ENCODE measurements around the gene BUD13.
"Not testable (repeated sequence)": the region's sequence is repeated elsewhere in the genome, so short reads cannot be mapped to it uniquely, and the experiment has no call there.

The BUD13 gene

DNA sequence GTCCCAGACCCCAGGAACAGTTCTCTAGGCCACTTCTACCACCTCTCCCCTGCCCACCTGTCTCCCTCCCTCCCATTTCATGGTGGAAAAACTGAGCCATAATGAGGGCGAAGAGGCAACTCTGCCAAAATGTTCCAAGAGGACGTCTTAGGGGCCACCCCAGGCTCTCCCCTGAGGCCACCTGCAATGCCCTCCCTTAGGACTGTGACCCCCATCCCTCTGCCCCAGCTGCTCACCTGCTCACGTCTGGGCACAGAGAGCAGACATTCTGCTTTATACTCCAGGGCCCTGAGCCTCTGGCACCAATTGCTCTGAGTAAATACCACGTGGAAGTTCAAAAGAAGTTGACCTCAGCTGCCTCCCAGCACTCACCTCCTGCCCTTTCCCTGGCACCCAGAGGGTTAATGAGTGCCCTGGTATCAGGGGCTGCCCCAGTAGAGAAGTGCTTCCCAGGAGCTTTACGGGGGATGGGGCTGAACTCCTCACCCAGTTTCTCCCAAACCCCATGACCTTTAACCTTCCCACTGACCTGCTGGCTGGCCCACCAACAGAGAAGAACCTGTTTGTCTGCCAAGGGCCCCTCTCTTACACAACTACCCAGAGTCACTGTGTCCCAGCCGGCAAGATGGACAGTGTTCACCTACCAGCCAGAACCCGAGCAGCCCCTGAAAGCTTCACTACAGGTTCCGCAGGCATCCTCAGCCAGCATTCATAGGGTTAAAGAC lies 19.5 kb upstream of the BUD13 start:
- no peak for DNase-seq (ENCODE audit: low read depth in 2 of 2)

DNA sequence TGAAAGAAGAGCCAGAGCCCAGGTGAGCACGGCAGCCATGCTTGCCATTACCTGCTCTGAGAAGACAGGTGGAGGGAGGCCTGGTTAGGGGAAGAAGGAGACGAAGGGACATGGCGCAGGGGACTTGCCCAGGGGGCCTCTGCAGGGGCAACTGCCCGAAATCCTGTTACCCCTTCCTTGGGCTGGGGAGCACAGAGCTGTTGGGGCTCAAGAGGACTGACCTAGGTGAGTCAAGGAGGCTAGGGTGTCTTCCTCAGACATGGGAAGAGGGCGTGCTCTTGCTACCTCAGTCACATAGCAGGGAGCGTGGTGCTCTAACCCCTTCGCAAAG lies 19.0 kb upstream of the BUD13 start, which contains the start of gene APOA5:
Gene APOA5 (minus strand): TSS at position 67 of the 331 bp plus-strand sequence. CDS start 19 bp downstream, at position 48.
- DNase-seq (ENCODE audit: low read depth in 2 of 2), result no peak

GRCh38 chr11:116791002-116791812 lies 18.4 kb upstream of the BUD13 start:
- DNase-seq (ENCODE audit: low read depth in 2 of 2), result peak; percentile 55 to 59

DNA sequence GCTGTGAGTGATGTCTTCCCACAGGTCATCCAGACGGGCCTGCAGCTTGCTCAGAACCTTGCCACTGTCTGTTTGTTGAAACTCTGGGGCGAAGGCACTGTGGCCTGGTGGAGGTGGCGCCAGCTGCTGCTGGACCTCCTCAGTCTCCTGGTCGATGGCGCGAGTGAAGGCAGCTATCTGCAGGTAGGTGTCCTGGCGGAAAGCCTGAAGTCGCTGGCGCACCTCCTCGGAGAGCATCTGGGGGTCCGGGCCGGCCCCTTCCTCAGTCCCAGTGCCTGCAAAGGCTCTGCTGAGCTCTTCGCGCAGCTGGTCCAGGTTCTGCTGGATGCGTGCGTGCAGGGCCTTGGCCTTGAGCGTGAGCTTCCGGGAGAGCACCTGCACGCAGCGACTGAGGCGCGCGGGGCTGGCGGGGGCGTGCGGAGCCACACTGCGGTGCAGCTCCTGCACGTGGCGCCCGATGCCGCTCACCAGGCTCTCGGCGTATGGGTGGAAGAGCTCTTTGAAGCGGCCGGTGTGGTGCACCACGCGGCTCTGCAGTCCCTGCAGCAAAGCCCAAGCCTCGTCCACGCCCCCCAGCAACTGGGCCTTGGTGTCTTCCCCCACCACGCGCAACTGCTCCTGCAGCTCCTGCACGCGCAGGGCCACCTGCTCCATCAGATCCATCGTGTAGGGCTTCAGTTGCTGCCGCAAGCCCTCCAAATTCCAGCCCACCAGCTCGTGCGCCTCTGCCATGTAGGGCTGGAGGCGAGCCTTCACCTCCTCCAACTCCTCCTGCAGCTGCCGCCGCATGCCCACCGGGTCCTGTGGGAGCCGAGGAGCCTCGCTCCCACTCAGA lies 17.6 kb upstream of the BUD13 start:
- no peak for DNase-seq (ENCODE audit: low read depth in 2 of 2)

DNA sequence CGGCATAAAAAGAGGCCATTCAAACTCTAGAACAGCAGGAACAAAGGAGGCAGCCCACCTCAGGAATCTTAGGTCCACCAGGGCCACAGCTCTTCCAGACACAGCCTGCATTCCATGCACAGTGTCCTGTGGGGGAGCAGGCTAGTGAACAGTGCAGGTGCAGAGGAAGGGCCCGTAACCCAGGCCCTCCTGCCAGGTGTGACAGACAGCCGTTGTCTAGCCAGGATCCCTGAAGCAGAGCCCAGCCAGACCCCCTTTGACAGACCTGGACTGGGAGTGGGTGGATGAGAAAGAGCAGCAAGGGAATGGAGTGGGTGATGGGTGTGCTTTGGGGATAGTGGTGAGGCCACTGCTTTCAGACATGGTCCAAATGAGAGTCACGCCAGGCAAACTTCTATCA lies 16.2 kb upstream of the BUD13 start:
- DNase-seq (ENCODE audit: low read depth in 2 of 2), result no peak

DNA sequence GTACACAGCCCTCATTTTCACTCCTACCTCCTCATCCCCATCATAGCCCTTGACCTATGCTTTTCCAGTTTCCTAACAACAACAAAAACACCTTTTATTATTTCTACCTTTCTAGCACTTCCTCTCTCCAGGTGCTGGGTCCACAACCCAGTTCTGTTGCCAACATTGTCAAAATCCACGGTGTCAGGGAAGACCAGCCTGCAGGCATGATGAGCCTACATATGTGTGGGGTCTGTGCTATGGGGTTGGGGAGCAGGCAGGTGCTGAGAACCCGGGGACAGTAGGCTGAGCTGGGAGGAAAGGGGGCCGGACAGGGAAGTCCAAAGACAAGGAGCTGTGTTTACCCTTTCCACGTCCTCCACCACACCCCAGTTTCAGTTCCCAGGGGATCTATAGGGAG lies 15.7 kb upstream of the BUD13 start:
- DNase-seq (ENCODE audit: low read depth in 2 of 2), result no peak

- peak; percentile 72 to 74 for DNase-seq (ENCODE audit: low read depth in 2 of 2)
These were observed 15.1 kb upstream of the BUD13 start, which contains the start of gene ZPR1 for GRCh38 chr11:116787786-116788486. TSS of gene ZPR1 (minus strand) at chr11:116788023. CDS start at chr11:116787990, 33 bp downstream.

DNA sequence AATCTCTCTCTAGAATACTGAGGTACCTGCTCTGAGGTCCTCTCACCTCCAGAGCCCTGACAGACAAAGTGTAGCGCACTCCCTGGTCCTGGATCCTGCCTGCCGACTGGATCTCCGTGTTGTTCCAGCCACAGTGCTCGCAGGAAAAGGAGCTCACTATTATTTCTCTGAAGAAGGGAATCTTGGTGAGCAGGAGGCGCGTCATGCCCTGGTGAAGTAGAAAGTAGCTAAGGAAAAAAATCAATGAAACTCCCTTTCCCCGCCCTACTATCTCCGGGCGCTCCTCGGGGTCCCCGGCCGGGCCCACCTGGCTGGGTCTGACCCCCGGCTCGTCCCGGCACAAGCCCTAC lies 14.6 kb upstream of the BUD13 start:
- no peak for DNase-seq (ENCODE audit: low read depth in 2 of 2)

GRCh38 chr11:116786966-116787365 lies 14.2 kb upstream of the BUD13 start:
- DNase-seq (ENCODE audit: low read depth in 2 of 2), result no peak

GRCh38 chr11:116786326-116786725 lies 13.5 kb upstream of the BUD13 start:
- no peak for DNase-seq (ENCODE audit: low read depth in 2 of 2)

DNA sequence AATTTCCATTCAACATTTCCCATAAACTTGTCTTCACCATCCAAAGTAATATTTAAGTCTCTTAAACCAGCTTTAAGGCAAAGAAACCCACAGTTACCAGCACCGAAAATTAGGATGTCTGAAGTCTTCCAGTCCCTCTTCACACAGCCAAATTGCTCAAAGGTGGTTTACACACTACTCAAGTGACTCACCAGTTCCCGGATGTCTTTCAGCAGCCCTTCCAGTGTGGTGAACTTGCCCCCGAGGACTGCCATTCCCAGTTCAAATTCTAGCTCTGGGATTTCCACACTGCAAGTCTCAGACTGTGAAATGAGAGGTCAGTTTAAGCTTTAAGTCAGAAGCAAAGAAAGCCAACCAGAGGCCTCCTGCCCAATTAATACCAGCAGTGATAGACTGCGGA lies 9.9 kb upstream of the BUD13 start:
- no peak for DNase-seq (ENCODE audit: low read depth in 2 of 2)

DNA sequence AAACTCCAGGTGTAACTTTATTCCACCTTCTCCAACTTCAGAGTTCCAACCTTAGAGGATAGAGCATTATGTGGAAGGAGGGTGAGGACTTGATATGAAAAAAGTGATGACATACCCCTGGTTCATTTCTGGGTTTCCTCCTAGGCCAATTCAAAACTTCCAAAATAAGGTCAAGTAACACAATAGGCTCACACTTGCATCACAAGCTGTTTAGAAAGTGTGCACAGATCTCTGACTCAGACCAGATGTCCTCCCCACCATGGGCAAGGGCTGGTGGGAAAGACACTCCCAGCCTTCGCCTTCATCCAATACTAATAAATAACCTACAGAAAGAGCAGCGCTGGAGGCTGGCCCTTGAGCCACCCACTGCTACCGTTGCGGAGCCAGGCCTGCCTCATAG lies 5.8 kb upstream of the BUD13 start:
- DNase-seq (ENCODE audit: low read depth in 2 of 2), result no peak

DNA sequence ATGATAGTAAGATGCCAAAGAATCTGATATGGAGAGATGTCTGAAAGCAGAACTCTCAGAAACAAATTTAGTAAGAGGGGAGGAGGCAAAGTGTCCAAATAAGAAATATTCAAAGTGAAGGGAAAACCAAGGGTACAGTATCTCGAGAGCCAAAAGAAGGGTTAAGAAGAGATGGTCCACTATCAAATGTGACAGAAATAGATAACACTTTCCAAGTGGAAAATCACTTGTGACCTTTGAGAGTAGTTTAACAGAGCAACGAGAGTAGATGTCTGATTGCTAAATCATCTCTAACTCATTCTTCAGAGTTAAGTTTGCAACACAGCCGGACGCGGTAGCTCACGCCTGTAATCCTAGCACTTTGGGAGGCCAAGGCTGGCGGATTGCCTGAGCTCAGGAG lies 4.3 kb upstream of the BUD13 start:
- no peak for DNase-seq (ENCODE audit: low read depth in 2 of 2)

GRCh38 chr11:116776522-116776984 lies 3.8 kb upstream of the BUD13 start:
- DNase-seq (ENCODE audit: low read depth in 2 of 2), result no peak

DNA sequence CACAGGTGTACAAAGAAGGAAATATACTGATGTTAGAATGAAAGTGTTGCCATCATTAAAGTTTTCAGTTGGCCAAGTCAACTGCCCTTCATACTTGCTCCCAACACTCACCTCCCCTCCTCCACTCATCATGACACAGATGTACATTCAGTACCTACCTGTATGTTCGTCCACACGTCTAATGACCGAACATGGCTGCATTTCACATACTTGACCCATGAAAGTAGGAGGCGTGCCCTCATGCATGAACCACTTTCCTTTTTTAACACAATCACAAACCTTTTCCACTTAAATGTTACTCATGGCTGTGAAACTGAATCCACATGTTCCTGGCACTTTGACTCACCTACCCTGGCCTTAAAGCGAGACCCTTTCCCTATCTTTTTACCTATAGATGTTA lies 3.2 kb upstream of the BUD13 start:
- no peak for DNase-seq (ENCODE audit: low read depth in 2 of 2)

DNA sequence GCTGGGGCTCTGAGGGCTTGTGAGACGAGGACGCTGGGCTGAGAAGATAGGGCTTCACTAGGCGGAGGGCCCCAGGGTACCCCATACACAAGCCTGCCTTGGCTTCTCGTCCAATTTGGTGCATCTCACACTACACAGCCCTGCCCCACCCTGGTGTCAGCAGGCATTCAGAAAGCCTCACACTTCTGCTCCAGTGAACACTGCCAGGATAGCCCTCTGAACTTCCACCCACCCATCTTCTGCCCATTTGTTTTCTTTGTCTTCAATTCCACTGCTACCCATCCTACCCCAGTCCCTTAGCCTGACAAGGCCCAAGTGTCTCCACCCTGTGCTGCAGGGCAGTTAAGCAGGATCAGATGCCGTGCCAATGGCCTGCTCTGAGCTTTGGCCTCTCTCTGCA lies 1.9 kb upstream of the BUD13 start:
- DNase-seq (ENCODE audit: low read depth in 2 of 2), result no peak

DNA sequence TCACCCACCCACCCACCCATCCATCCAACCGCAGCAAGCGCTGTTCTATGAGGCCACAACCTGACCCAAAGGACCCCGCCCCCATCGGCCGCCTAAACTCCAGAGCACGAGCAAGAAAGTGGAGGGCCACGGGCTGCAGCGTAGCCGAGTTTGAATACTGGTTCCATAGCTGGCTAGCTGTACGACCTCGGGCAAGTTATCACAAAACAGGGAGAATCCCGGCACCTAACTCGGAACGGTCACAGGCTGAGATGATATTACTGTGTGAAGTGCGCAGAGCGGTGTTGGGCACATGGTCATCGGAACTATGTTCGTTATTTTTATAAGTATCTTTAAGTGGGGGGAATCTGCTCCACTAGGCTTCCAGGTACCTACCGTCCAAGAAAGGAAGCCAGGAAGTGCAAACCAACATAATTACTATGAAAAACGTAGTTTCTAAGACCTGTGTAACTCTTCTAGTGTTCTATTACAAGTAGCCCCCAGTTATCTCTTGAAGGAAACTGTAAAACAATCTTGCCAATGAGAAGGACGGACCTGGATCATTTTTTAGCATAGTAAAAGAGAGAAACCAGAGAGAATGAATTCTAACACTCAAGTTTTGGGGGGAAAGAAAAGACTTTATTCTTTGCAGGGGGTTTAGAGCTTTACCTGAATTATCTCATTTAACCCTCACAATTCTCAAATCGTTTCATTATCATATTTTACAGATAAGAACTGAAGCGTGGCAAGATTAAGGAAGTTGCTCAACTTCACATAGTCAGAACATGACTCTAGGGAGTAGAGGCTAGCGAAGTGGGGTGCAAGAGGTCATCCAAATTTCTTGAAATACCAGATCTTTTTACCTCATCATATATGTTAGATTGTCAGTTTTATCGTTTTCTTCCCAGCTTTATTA lies 663 bp upstream of the BUD13 start:
- no peak for DNase-seq (ENCODE audit: low read depth in 2 of 2)

GRCh38 chr11:116771935-116772334 lies 852 bp downstream of the BUD13 start:
- no peak for DNase-seq (ENCODE audit: low read depth in 2 of 2)

DNA sequence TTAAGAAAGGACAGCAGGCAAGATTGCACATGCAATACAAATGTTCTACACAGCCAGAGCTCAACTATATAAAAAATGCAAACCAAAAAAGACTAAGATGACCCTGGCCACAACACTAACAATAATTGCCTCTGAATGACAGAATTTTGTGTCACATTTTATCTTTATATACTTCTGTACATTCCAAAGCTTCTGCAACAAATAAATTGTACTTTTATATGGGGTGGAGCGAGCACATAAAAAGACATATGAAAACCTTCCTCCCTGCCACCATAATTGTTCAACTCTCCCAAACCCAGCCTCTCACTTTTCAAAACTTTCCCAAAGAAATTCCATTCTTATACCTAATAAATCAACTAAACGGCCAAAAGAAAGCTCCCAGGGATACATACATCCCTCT lies 10.7 kb downstream of the BUD13 start:
- DNase-seq (ENCODE audit: low read depth in 2 of 2), result no peak

DNA sequence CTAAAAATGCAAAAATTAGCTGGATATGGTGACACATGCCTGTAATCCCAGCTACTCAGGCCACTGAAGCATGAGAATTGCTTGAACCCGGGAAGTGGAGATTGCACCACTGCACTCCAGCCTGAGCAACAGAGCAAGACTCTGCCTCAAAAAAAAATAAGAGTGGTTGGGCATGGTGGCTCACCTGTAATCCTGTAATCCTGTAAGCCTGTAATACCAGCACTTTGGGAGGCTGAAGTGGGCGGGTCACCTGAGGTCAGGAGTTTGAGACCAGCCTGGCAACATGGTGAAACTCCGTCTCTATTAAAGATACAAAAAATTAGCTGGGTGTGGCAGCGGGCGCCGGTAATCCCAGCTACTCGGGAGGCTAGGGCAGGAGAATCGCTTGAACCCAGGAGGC lies 16.7 kb downstream of the BUD13 start:
- not testable (repeated sequence) for DNase-seq (ENCODE audit: low read depth in 2 of 2)

Data from stimulated activated CD8-positive, alpha-beta memory T cell treated with anti-CD3 and anti-CD28 coated beads, Interleukin-7, amount 100 ng/mL, for 1 hour (primary cell).